Measurements from ENCODE around the gene PROK1.

The PROK1 gene

DNA sequence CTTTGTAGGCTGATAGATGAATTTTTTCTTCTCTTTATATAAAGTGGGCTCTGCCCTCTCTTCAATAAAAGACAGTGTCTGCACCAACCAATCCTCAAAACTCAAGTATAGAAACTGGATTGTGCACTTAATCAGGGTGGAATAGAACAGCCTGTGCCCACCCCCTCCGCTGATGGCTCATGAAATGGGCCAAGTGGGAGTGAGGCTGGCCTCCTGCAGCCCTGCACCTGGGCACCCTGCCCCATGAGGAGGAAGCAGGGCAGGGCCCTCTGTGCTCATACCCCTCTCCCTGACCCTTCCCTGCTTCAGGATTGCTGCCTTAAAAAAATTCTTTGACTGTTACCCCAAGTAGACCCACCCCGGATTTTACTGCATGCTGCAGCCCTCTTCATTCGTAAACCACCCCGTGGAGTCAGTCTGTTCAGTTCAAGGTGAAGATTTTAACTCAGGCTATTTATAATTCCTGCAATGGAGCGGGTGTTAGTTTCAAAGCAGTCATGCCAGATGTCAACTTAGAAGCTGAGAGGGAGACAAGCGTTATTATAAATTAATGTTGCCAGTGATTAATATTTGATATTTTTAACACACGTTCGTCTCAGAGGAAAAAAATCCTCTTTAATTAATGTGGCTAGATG lies 15.8 kb downstream of the PROK1 start:
- DNase-seq = no peak

- DNase-seq = no peak
Measured at GRCh38 chr1:110471131-110471530, 20.2 kb downstream of the PROK1 start.

- DNase-seq = no peak
Measured at GRCh38 chr1:110472546-110472945, 21.6 kb downstream of the PROK1 start.

DNA sequence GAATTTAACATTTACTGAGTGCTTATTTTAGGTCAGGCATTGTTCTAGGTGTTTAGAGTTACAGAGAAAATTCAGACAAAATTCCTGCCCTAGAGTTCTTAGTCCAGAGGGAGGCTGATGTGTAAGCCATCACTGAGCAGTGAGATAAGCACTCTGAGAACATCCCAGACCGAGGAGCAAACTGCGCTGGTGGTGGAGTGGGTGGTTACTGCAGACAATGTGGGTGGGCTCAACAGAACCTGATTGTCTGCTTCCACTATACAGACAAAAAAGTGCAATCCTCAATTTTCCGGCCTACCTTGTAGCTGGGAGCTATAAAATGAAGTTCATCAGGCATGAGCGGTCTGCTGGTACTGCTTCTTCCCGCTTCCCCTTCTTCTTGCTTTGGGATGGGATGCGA lies 23.5 kb downstream of the PROK1 start:
- no peak for DNase-seq

DNA sequence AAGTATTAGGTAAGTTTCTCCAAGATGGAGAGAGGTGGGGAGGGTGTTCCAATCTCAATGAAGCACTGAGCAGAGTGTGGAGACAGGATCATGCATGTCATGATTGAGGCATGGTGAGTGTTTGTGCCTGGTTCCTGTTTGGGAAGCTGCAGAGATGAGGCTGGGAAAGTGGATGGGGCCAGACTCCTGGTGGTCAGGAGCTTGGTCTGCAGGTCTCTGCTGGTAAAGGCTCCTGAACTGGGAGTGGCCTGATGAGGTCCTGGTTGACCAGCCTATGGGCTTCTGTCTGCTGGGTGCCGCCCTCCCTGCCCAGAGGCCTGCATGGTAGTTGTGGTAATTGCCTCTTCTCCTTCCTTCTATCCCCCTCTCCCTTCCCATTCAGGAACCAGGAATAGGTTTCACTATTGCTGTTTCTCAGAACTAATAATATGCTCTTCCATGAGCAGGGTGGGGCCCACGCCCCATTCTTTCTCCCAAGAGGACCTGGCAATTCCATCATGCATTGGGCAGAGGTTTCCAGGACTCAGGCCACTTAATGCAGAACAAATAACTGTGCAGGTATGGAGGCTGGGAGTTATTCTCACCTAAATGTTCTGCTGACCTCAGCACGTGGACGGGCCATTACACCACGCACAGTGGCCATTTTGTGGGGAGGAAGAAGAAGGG lies 24.5 kb downstream of the PROK1 start:
- DNase-seq = no peak

DNA sequence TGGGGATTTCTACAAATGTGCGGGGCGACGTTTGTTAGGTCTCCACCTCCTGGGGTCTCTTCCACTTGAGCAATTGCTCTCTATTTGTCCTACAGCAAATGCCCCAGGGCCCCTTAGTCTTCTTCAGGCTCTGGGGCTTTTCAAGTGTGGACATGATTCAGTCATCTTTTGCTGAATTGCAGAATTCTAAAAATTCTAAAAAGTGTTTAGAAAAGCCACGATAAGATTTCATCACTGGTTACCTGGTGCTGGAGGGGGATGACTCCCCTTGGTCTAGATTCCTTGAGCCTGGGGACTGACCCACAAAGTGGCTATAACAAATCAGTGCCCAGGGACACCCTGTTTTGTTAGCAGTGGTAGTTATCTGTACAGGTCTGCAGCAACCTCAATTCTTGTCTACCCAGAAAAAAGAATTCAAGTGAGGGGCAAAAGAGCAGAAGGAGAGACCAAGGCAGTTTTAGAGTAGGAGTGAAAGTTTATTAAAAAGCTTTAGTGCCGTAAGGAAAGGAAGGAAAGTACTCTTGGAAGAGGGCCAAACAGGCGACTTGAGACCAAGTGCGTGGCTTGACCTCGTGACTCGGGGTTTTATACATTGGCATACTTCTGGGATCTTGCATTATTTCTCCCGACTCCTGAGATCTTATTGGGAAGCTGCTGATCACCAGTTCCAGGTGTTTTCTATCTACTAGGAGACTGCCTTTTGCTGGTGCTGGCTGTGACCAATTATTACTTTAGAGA lies 25.2 kb downstream of the PROK1 start:
- DNase-seq = no peak

DNA sequence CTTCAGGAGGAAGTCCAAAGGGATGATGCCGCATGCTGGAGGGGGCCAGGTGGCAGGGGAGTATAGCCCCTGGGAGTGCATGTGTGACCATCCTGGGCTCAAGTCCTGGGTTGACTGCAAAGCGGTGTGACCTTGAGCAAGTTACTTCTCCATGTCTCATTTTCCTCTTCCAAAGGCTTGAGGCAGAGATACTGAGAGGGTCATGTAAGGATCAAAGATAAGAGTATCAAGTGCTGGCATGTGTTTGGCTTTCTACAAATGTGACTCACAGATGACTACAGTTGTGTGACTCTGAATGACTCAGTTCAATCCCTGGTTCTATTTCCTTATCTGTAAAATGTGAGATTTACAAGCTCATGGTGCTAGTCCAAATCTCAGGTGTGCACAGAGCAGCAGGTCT lies 26.1 kb downstream of the PROK1 start:
- DNase-seq = no peak

- no peak for DNase-seq
Measured at GRCh38 chr1:110477445-110477957, 26.6 kb downstream of the PROK1 start.

- no peak for DNase-seq
Measured at GRCh38 chr1:110477967-110478640, 27.2 kb downstream of the PROK1 start.

DNA sequence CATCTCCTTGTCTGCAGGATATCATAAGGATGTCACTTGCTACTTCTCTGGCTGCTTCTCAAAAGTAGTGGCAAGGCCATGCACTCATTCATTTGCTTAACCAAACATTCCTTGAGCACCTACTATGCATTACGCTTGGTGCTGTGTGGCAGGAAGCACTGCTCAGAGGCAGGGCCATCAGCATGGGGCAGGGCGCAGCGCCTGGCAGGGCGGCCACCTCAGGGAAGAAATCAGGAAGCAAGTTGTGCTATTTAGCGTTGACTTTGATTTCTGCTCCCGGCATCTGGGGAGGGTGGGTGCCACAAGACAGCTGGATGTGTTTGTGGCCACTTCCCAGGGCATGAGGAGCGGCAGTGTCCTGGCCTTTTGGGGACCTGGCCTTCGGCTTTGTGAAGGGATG lies 27.9 kb downstream of the PROK1 start:
- no peak for DNase-seq

GRCh38 chr1:110480356-110481096 lies 29.6 kb downstream of the PROK1 start:
- no peak for DNase-seq

GRCh38 chr1:110481968-110482623 lies 31.1 kb downstream of the PROK1 start:
- no peak for DNase-seq

GRCh38 chr1:110482662-110483307 lies 31.8 kb downstream of the PROK1 start:
- no peak for DNase-seq

- DNase-seq = no peak
Measured at GRCh38 chr1:110483308-110483685, 32.3 kb downstream of the PROK1 start.

GRCh38 chr1:110484801-110485200 lies 33.9 kb downstream of the PROK1 start:
- no peak for DNase-seq

DNA sequence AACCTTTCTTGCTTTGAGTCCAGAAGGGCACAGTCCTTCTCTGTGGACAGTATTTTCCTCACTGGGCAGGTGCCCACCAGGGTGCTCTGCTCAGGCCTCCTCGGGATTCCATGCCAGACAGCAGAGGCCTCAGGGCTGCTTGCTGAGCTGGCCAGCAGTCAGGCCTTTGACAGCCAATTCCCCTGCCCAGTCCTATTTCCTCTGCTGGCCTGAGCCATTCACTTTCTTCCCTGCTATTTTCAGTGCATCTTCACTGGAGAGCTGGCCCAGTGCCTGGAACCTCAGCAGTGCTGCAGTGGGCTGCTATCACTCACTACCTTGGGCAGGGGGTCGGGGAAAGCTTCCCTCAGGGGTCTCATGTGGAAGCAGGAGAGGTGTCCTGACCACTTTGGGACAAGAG lies 34.8 kb downstream of the PROK1 start:
- DNase-seq = no peak

GRCh38 chr1:110487726-110488125 lies 36.8 kb downstream of the PROK1 start:
- no peak for DNase-seq

GRCh38 chr1:110488161-110488560 lies 37.2 kb downstream of the PROK1 start:
- DNase-seq = no peak

- DNase-seq = no peak
Measured at GRCh38 chr1:110488867-110489266, 37.9 kb downstream of the PROK1 start.

GRCh38 chr1:110489406-110489805 lies 38.5 kb downstream of the PROK1 start:
- no peak for DNase-seq

- no peak for DNase-seq
Measured at GRCh38 chr1:110489973-110490542, 39.1 kb downstream of the PROK1 start.
